Ishikawa (cell line): ENCODE results near the gene CDKN2B-AS1.

Source experiments
- CREB1 ChIP-seq: IDR thresholded peaks from 2 replicates; pipeline ENCODE4 v1.6.1; 2012; ENCODE audit warnings: low read depth
- EGR1 ChIP-seq: IDR thresholded peaks from 2 replicates; pipeline ENCODE4 v1.6.1; 2012
- EP300 ChIP-seq: IDR thresholded peaks from 2 replicates; pipeline ENCODE4 v1.6.1; 2012; ENCODE audit warnings: borderline replicate concordance
- FOXM1 ChIP-seq: IDR thresholded peaks from 2 replicates; pipeline ENCODE4 v1.6.1; 2012; ENCODE audit warnings: low read depth, borderline replicate concordance
- MAX ChIP-seq: IDR thresholded peaks from 2 replicates; pipeline ENCODE4 v1.6.1; 2012
- NFIC ChIP-seq: IDR thresholded peaks from 2 replicates; pipeline ENCODE4 v1.6.1; 2012
- REST ChIP-seq: IDR thresholded peaks from 2 replicates; pipeline ENCODE4 v1.6.1; 2012; ENCODE audit warnings: low read depth, mild to moderate bottlenecking
- TAF1 ChIP-seq: IDR thresholded peaks from 2 replicates; pipeline ENCODE4 v1.6.1; 2012; ENCODE audit warnings: low read depth, mild to moderate bottlenecking
- USF1 ChIP-seq: IDR thresholded peaks from 2 replicates; pipeline ENCODE4 v1.6.1; 2012
- YY1 ChIP-seq: IDR thresholded peaks from 2 replicates; pipeline ENCODE4 v1.6.1; 2012; ENCODE audit warnings: low read depth
- ZBTB7A ChIP-seq: IDR thresholded peaks from 2 replicates; pipeline ENCODE4 v1.6.1; 2012; ENCODE audit warnings: low read depth

- TF ChIP-seq TAF1 = no peak
- TF ChIP-seq EGR1 = no peak
- no peak for TF ChIP-seq REST
- no peak for TF ChIP-seq FOXM1
- no peak for TF ChIP-seq USF1
- no peak for TF ChIP-seq YY1
- TF ChIP-seq NFIC = no peak
- no peak for TF ChIP-seq ZBTB7A
- no peak for TF ChIP-seq EP300
- no peak for TF ChIP-seq MAX
- no peak for TF ChIP-seq CREB1
Measured at GRCh38 chr9:22111954-22112247, 117.3 kb downstream of the CDKN2B-AS1 start.
